ENCODE measurements around the gene CDH13.

DNA sequence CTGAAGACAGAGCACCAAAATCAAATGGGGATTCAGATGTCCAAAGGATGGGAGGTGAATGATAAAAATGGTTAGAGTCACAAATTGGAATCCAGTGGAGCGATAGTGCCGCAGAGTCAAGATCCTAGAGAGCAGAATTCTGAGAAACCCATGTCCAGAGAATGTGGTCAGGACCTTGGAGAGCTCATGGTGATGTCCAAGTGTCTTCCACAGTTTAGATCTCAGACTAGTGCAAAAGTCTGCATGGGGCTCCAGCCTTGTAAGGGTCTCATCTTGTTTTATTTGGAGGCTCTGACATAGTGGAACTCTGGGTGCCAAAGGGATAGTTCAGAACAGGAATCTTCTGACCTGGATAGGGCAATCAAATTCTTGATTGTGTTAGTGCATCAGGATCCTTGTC lies 935.1 kb downstream of the CDH13 start:
- TF ChIP-seq, protein P1, sequence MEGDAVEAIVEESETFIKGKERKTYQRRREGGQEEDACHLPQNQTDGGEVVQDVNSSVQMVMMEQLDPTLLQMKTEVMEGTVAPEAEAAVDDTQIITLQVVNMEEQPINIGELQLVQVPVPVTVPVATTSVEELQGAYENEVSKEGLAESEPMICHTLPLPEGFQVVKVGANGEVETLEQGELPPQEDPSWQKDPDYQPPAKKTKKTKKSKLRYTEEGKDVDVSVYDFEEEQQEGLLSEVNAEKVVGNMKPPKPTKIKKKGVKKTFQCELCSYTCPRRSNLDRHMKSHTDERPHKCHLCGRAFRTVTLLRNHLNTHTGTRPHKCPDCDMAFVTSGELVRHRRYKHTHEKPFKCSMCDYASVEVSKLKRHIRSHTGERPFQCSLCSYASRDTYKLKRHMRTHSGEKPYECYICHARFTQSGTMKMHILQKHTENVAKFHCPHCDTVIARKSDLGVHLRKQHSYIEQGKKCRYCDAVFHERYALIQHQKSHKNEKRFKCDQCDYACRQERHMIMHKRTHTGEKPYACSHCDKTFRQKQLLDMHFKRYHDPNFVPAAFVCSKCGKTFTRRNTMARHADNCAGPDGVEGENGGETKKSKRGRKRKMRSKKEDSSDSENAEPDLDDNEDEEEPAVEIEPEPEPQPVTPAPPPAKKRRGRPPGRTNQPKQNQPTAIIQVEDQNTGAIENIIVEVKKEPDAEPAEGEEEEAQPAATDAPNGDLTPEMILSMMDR (IDR thresholded peaks at IDR 0.05; ENCODE audit: extremely low read depth in 1 of 2, insufficient read depth in 1 of 2, low read depth in 1 of 2, low read length in 2 of 2) = no peak
- TF ChIP-seq POLR2A (IDR thresholded peaks at IDR 0.05; ENCODE audit: low read depth, low read length) = no peak
- no peak for TF ChIP-seq MAX (IDR thresholded peaks at IDR 0.05; ENCODE audit: insufficient read depth, insufficient read length)
- TF ChIP-seq EZH2 (IDR thresholded peaks at IDR 0.05; ENCODE audit: borderline replicate concordance, low read depth, low read length, severe bottlenecking) = no peak
- TF ChIP-seq POLR2AphosphoS5 (IDR thresholded peaks at IDR 0.05; ENCODE audit: insufficient read depth, low read depth, low read length) = no peak
- no peak for TF ChIP-seq JUN (IDR thresholded peaks at IDR 0.05; ENCODE audit: borderline replicate concordance, insufficient read depth, insufficient read length, low read depth)

All from endothelial cell of umbilical vein (primary cell).